ENCODE data around the gene TULP1.

The TULP1 gene

GRCh38 chr6:35481226-35481625 lies 31.5 kb downstream of the TULP1 start:
- DNase-seq = no peak

GRCh38 chr6:35480176-35480575 lies 32.5 kb downstream of the TULP1 start:
- DNase-seq = no peak

GRCh38 chr6:35478259-35478658 lies 34.4 kb downstream of the TULP1 start:
- DNase-seq = no peak

- DNase-seq = peak; percentile 94
Measured at GRCh38 chr6:35477551-35478179, 35.0 kb downstream of the TULP1 start.

GRCh38 chr6:35477028-35477427 lies 35.7 kb downstream of the TULP1 start:
- DNase-seq = peak; percentile 72

GRCh38 chr6:35476004-35476403 lies 36.7 kb downstream of the TULP1 start:
- no peak for DNase-seq

GRCh38 chr6:35475573-35475972 lies 37.1 kb downstream of the TULP1 start:
- no peak for DNase-seq

- DNase-seq = no peak
Measured at GRCh38 chr6:35474942-35475570, 37.6 kb downstream of the TULP1 start.

- DNase-seq = no peak
Measured at GRCh38 chr6:35474131-35474941, 38.4 kb downstream of the TULP1 start.

- DNase-seq = no peak
Measured at GRCh38 chr6:35473850-35474130, 38.9 kb downstream of the TULP1 start.

- DNase-seq = no peak
Measured at GRCh38 chr6:35473075-35473849, 39.4 kb downstream of the TULP1 start.

- DNase-seq = no peak
Measured at GRCh38 chr6:35471836-35472345, 40.8 kb downstream of the TULP1 start.

GRCh38 chr6:35470663-35471120 lies 42.0 kb downstream of the TULP1 start:
- no peak for DNase-seq

- DNase-seq = no peak
Measured at GRCh38 chr6:35469751-35470662, 42.7 kb downstream of the TULP1 start.

GRCh38 chr6:35468980-35469750 lies 43.5 kb downstream of the TULP1 start:
- DNase-seq = no peak

- DNase-seq = peak; percentile 90
Measured at GRCh38 chr6:35468181-35468979, 44.3 kb downstream of the TULP1 start, which contains the start of gene RPL10A. TSS of gene RPL10A (plus strand) at chr6:35468401. CDS start at chr6:35468435, 34 bp downstream.

GRCh38 chr6:35465646-35466045 lies 47.0 kb downstream of the TULP1 start:
- DNase-seq = no peak

- no peak for DNase-seq
Measured at GRCh38 chr6:35463292-35463691, 49.4 kb downstream of the TULP1 start.

GRCh38 chr6:35461270-35461669 lies 51.4 kb downstream of the TULP1 start:
- no peak for DNase-seq

GRCh38 chr6:35457907-35458306 lies 54.8 kb downstream of the TULP1 start:
- DNase-seq = no peak

All from DMS79 (cell line).